MM.1S (cell line): ENCODE results near the gene TRIM63.

ENCODE experiments used
- CTCF ChIP-seq: fragments of 300-600 bp; sonication (generic); IDR thresholded peaks from 2 replicates; pipeline ENCODE4 v1.5.1; 2016; ENCODE audit warnings: antibody characterized with exemption, low read length, mixed read lengths
- EZH2 ChIP-seq: fragments of 300-600 bp; sonication (generic); optimal IDR thresholded peaks from 2 replicates; pipeline ENCODE3; 2017; ENCODE audit warnings: low read depth, mild to moderate bottlenecking, antibody characterized with exemption, low read length, mixed read lengths
- EZH2phosphoT487 ChIP-seq: fragments of 300-600 bp; sonication (generic); IDR thresholded peaks from 2 replicates; pipeline ENCODE4 v1.6.1; 2018; ENCODE audit warnings: antibody characterized with exemption, low read length

- no peak for TF ChIP-seq CTCF
- TF ChIP-seq EZH2phosphoT487 = no peak
- TF ChIP-seq EZH2 = no peak
Observed at GRCh38 chr1:26057189-26057588, 10.2 kb downstream of the TRIM63 start.
